NCI-H526 (cell line): ENCODE results near the gene TPH1.
A peak's percentile ranks its signal among the peaks of the same experiment; 100 is the strongest.

ENCODE experiments used
- DNase-seq, 2 experiments: peaks; one replicate each; lab custom pipeline; 2025; lab: John Stamatoyannopoulos, UW

Gene TPH1

GRCh38 chr11:18046116-18046777, at the start of gene TPH1:
TSS of gene TPH1 (minus strand) at chr11:18046269. CDS start at chr11:18040762, 5,507 bp downstream.
- peak in 1 of 2 experiments; percentile 22 for DNase-seq

- no peak for DNase-seq
These were observed 47.9 kb upstream of the TPH1 start for GRCh38 chr11:18093959-18094358.

- no peak for DNase-seq
These were observed 45.7 kb upstream of the TPH1 start for GRCh38 chr11:18091731-18092130.

- DNase-seq = no peak
These were observed 42.9 kb upstream of the TPH1 start for GRCh38 chr11:18088966-18089365.

- DNase-seq = no peak
These were observed 42.3 kb upstream of the TPH1 start for GRCh38 chr11:18088366-18088765.

- DNase-seq = no peak
These were observed 35.5 kb upstream of the TPH1 start for GRCh38 chr11:18081551-18081950.

GRCh38 chr11:18080451-18080850, 34.4 kb upstream of the TPH1 start:
- DNase-seq = no peak

- no peak for DNase-seq
These were observed 32.8 kb upstream of the TPH1 start for GRCh38 chr11:18078909-18079308.

GRCh38 chr11:18075444-18075843, 29.4 kb upstream of the TPH1 start:
- peak; percentile 53 to 68 for DNase-seq

GRCh38 chr11:18071098-18071705, 25.1 kb upstream of the TPH1 start:
- DNase-seq = no peak

GRCh38 chr11:18067372-18067771, 21.3 kb upstream of the TPH1 start:
- DNase-seq = no peak

- no peak for DNase-seq
These were observed 20.6 kb upstream of the TPH1 start for GRCh38 chr11:18066626-18067025.

GRCh38 chr11:18065572-18065971, 19.5 kb upstream of the TPH1 start:
- DNase-seq = peak; percentile 14 to 31

GRCh38 chr11:18064450-18065054, 18.5 kb upstream of the TPH1 start:
- no peak for DNase-seq

- DNase-seq = no peak
These were observed 17.9 kb upstream of the TPH1 start for GRCh38 chr11:18063862-18064434.

GRCh38 chr11:18063125-18063524, 17.1 kb upstream of the TPH1 start:
- peak in 1 of 2 experiments; percentile 6 for DNase-seq

- no peak for DNase-seq
These were observed 15.3 kb upstream of the TPH1 start for GRCh38 chr11:18061351-18061750.

GRCh38 chr11:18056561-18057181, 10.6 kb upstream of the TPH1 start:
- peak; percentile 8 to 13 for DNase-seq

- no peak for DNase-seq
These were observed 8.5 kb upstream of the TPH1 start for GRCh38 chr11:18054511-18055103.

- no peak for DNase-seq
These were observed 4.8 kb upstream of the TPH1 start for GRCh38 chr11:18050848-18051247.

GRCh38 chr11:18036456-18036855, 9.6 kb downstream of the TPH1 start:
- DNase-seq = no peak

- peak; percentile 61 to 74 for DNase-seq
These were observed 18.6 kb downstream of the TPH1 start for GRCh38 chr11:18027475-18027874.
